Mesenteric fat pad (tissue), 1 donor: ENCODE results near the gene SH3BGRL3. TPM values are rescaled to one million over a fixed set of nuclear protein-coding genes. Genes with fewer than 3 reads are reported as not detected.
A peak's percentile ranks its signal among the peaks of the same experiment; 100 is the strongest.
"Not testable (repeated sequence)": the region's sequence is repeated elsewhere in the genome, so short reads cannot be mapped to it uniquely, and the experiment has no call there.

Experiments
- DNase-seq: peaks from one replicate; pipeline ENCODE4 v3.0.0-alpha.2; 2020; ENCODE audit warnings: low spot score
- total RNA-seq: library from RNA; stranded (reverse); fragmentation: NEBNext Ultra II Directional; extraction: Animal tissue kit (Norgen Biotek cat#: 25700); gene quantifications from one replicate; pipeline ENCODE4 v1.2.1, GENCODE V29; 2021
- donor health status: DM: yes; HTN: yes; CAD: no.

The SH3BGRL3 gene
- total RNA-seq, 1 donor from 2014 or later = 229 TPM

GRCh38 chr1:26290122-26290881 lies 10.4 kb downstream of the SH3BGRL3 start:
- no peak for DNase-seq

- DNase-seq = no peak
Observed at GRCh38 chr1:26290882-26291261, 11.0 kb downstream of the SH3BGRL3 start.

- no peak for DNase-seq
Observed at GRCh38 chr1:26291433-26291832, 11.5 kb downstream of the SH3BGRL3 start.

GRCh38 chr1:26291939-26292338 lies 12.1 kb downstream of the SH3BGRL3 start:
- DNase-seq = no peak

DNA sequence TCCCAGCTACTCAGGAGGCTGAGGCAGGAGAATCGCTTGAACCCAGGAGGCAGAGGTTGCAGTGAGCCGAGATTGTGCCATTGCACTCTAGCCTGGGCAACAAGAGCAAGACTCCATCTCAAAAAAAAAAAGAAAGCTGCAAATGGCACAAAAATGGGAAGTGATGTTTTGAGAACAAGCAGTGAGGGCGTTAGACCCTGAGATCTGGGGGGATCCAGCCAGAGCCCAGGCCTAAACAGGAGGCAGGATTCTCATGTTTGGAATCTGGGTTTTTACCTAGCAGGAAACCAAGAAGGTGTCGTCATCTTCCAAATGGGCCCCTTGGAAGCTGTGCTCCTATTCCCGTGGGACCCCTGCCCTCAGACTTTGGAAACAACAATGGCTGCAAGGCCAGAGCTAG lies 12.8 kb downstream of the SH3BGRL3 start:
- not testable (repeated sequence) for DNase-seq

GRCh38 chr1:26293911-26294463 lies 14.1 kb downstream of the SH3BGRL3 start:
- DNase-seq = peak; percentile 80

GRCh38 chr1:26295194-26296138 lies 15.6 kb downstream of the SH3BGRL3 start:
- no peak for DNase-seq

GRCh38 chr1:26296340-26297056 lies 16.6 kb downstream of the SH3BGRL3 start:
- DNase-seq = no peak

GRCh38 chr1:26297057-26297790 lies 17.3 kb downstream of the SH3BGRL3 start:
- DNase-seq = no peak

- DNase-seq = no peak
Observed at GRCh38 chr1:26297791-26298124, 17.9 kb downstream of the SH3BGRL3 start.

DNA sequence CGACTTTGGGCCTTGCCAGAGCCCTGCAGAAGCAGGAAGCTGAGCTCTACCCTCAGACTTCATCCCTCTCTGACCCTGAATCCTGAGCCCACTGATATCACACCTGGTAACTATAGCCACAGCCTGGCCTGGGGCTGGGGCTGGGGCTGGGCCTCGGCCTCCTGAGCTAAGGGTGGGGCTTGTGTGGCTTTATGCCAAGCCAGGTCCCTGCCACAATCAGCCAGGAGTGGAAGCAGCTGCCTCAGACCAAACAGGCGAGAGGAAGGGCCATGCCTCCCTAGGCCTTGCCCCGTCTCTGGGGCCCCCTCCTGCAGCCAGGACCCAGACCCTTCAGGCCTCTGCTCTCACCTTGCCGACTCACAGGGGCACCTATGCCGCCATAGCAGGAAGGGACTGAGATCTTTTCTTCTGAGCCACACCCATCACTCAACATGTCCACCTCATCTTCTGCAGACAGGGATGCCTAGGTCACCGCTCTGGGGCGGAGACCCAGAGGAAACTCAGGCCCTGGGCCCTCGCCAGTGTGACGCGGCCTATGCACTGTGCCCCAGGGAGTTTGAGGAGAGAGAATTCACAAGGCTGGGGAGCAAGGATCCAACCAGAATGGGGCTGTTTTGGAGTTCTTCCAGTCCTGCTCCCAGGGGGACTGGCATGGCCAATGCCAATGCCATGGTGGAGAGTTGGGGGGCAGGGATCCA lies 20.8 kb downstream of the SH3BGRL3 start:
- DNase-seq = no peak

GRCh38 chr1:26302733-26303405 lies 23.0 kb downstream of the SH3BGRL3 start:
- no peak for DNase-seq

GRCh38 chr1:26305667-26306289 lies 25.9 kb downstream of the SH3BGRL3 start:
- no peak for DNase-seq

- DNase-seq = peak; percentile 94
Observed at GRCh38 chr1:26306290-26307229, 26.7 kb downstream of the SH3BGRL3 start, which contains the start of gene UBXN11. UBXN11 (minus strand) TSS chr1:26306636; CDS start chr1:26302883, 3,753 bp downstream.

- DNase-seq = no peak
Observed at GRCh38 chr1:26307363-26307781, 27.5 kb downstream of the SH3BGRL3 start.

- not testable (repeated sequence) for DNase-seq
Observed at GRCh38 chr1:26307966-26308899, 28.3 kb downstream of the SH3BGRL3 start.

GRCh38 chr1:26314501-26314900 lies 34.6 kb downstream of the SH3BGRL3 start:
- no peak for DNase-seq
